GM23338 (cell line): ENCODE measurements around the gene LINGO4. TPM values are rescaled to one million over a fixed set of nuclear protein-coding genes. Genes with fewer than 3 reads are reported as not detected.

Experiments
- ATAC-seq: fragments of 200-7000 bp; cut with Tn5 transposase; 3 replicates; pipeline ENCODE4 v1.9.1; 2020
- DNase-seq: peaks from one replicate; pipeline ENCODE4 v3.0.0-alpha.2; 2015; ENCODE audit warnings: low spot score
- H2AFZ ChIP-seq: fragments of 200-600 bp; sonication (generic); 2 replicates; pipeline ENCODE4 v1.8.0; 2016; ENCODE audit warnings: antibody characterized with exemption, mild to moderate bottlenecking, moderate library complexity
- H3F3A ChIP-seq: fragments of 200-600 bp; sonication (generic); replicated peaks from 2 replicates; pipeline ENCODE4 v1.8.0; 2017; ENCODE audit warnings: antibody characterized with exemption, mixed run types, low read depth
- H3K27ac ChIP-seq: fragments of 200-600 bp; sonication (generic); 2 replicates; pipeline ENCODE4 v1.6.1; 2016; ENCODE audit warnings: low read depth
- H3K27me3 ChIP-seq: fragments of 200-600 bp; sonication (generic); 2 replicates; pipeline ENCODE4 v1.8.0; 2016; ENCODE audit warnings: mild to moderate bottlenecking, mixed run types, moderate library complexity; ENCODE audit not compliant: insufficient read depth
- H3K36me3 ChIP-seq: fragments of 200-600 bp; sonication (generic); 2 replicates; pipeline ENCODE4 v1.8.0; 2016; ENCODE audit warnings: mild to moderate bottlenecking; ENCODE audit not compliant: insufficient read depth
- H3K4me1 ChIP-seq: fragments of 200-600 bp; sonication (generic); 2 replicates; pipeline ENCODE4 v1.8.0; 2016; ENCODE audit warnings: mild to moderate bottlenecking, moderate library complexity; ENCODE audit not compliant: insufficient read depth
- H3K4me2 ChIP-seq: fragments of 200-600 bp; sonication (generic); 2 replicates; pipeline ENCODE4 v1.7.1; 2017; ENCODE audit warnings: mixed run types
- H3K4me3 ChIP-seq: fragments of 200-600 bp; sonication (generic); 2 replicates; pipeline ENCODE4 v1.6.1; 2016; ENCODE audit warnings: mixed run types
- H3K79me2 ChIP-seq: fragments of 200-600 bp; sonication (generic); replicated peaks from 2 replicates; pipeline ENCODE4 v1.8.0; 2017; ENCODE audit warnings: mild to moderate bottlenecking; ENCODE audit not compliant: insufficient read depth
- H3K9me2 ChIP-seq: fragments of 200-600 bp; sonication (generic); 2 replicates; pipeline ENCODE4 v1.8.0; 2017; ENCODE audit not compliant: insufficient read depth
- H4K20me1 ChIP-seq: fragments of 200-600 bp; sonication (generic); replicated peaks from 2 replicates; pipeline ENCODE4 v1.8.0; 2017; ENCODE audit warnings: mild to moderate bottlenecking; ENCODE audit not compliant: insufficient read depth
- H3K27ac Mint-ChIP-seq: 2 replicates; pipeline ENCODE4 v1.8.0; 2020; ENCODE audit warnings: inconsistent platforms, mild to moderate bottlenecking, moderate library complexity, mixed read lengths
- H3K27me3 Mint-ChIP-seq: 3 replicates; pipeline ENCODE4 v1.8.0; 2022; ENCODE audit warnings: low read depth, mild to moderate bottlenecking, moderate library complexity, mixed read lengths, inconsistent platforms; ENCODE audit not compliant: insufficient read depth, poor library complexity
- H3K36me3 Mint-ChIP-seq: 3 replicates; pipeline ENCODE4 v1.8.0; 2021; ENCODE audit warnings: low read depth, mild to moderate bottlenecking, inconsistent platforms, moderate library complexity, mixed read lengths
- H3K4me1 Mint-ChIP-seq: 3 replicates; pipeline ENCODE4 v1.8.0; 2020; ENCODE audit warnings: mild to moderate bottlenecking, inconsistent platforms, mixed read lengths
- H3K4me3 Mint-ChIP-seq: 3 replicates; pipeline ENCODE4 v1.8.0; 2021; ENCODE audit warnings: moderate library complexity, mild to moderate bottlenecking, inconsistent platforms, mixed read lengths
- H3K9me3 Mint-ChIP-seq: 3 replicates; pipeline ENCODE4 v1.8.0; 2020; ENCODE audit warnings: moderate library complexity, mild to moderate bottlenecking, inconsistent platforms, mixed read lengths
- CREB1 ChIP-seq: fragments of 250-450 bp; sonication (Bioruptor Pico); IDR thresholded peaks from 2 replicates; pipeline ENCODE4 v1.5.0; 2020; ENCODE audit warnings: low read depth, mild to moderate bottlenecking, moderate library complexity
- CTCF ChIP-seq, 2 experiments: fragments of 200-600 bp in 1 of 2; sonication (generic) in 1 of 2; conservative IDR thresholded peaks; 2 replicates each; pipeline versions ENCODE4 v1.5.1 to v1.6.1; 2016 to 2017; ENCODE audit warnings: antibody characterized with exemption in 2 of 2, low read depth in 2 of 2, mild to moderate bottlenecking in 2 of 2, moderate library complexity in 1 of 2
- ETS1 ChIP-seq: IDR thresholded peaks from 2 replicates; pipeline ENCODE4 v1.6.1; 2016; ENCODE audit warnings: antibody characterized with exemption
- EZH2 ChIP-seq: fragments of 200-600 bp; sonication (generic); IDR thresholded peaks from one replicate; pipeline ENCODE4 v1.8.0; 2017; ENCODE audit warnings: antibody characterized with exemption, mild to moderate bottlenecking, low read depth; ENCODE audit not compliant: unreplicated experiment
- EZH2phosphoT487 ChIP-seq: fragments of 200-600 bp; sonication (generic); IDR thresholded peaks from one replicate; pipeline ENCODE4 v1.8.1; 2018; ENCODE audit warnings: antibody characterized with exemption; ENCODE audit not compliant: unreplicated experiment
- JUNB ChIP-seq: IDR thresholded peaks from one replicate; pipeline ENCODE4 v1.6.1; 2016; ENCODE audit warnings: antibody characterized with exemption; ENCODE audit not compliant: unreplicated experiment
- NANOG ChIP-seq: IDR thresholded peaks from 2 replicates; pipeline ENCODE4 v1.6.1; 2016; ENCODE audit warnings: antibody characterized with exemption, borderline replicate concordance
- POLR2AphosphoS5 ChIP-seq: IDR thresholded peaks from 2 replicates; pipeline ENCODE4 v1.6.1; 2016; ENCODE audit warnings: antibody characterized with exemption, low read depth
- REST ChIP-seq: IDR thresholded peaks from one replicate; pipeline ENCODE4 v1.6.1; 2018; ENCODE audit warnings: antibody characterized with exemption; ENCODE audit not compliant: unreplicated experiment
- ZNF331 ChIP-seq: fragments of 250-450 bp; sonication (Bioruptor Pico); IDR thresholded peaks from 2 replicates; pipeline ENCODE4 v1.5.0; 2020; ENCODE audit warnings: low read depth, mild to moderate bottlenecking, moderate library complexity
- polyA plus RNA-seq: library from polyadenylated mRNA; unstranded; fragments of >200 nt; fragmentation: Nextera tagmentation; extraction: Ambion mirVana; gene quantifications from 2 replicates; pipeline ENCODE4 v1.2.1, GENCODE V29; 2016
- total RNA-seq: library from RNA; depleted of rRNA; stranded (reverse); fragments of >200 nt; shearing (Covaris generic); gene quantifications from 2 replicates; pipeline ENCODE4 v1.2.3, GENCODE V29; 2014

LINGO4 gene
- total and polyA plus RNA-seq, 2 experiments from 2014 or later: not detected

- Mint-ChIP-seq H3K4me3 (no peak overlapping the region), H3K36me3 (no peaks in the 10 kb centered on the region; the same call in 2 of the 3 replicates), H3K9me3 (no peaks in the 10 kb centered on the region; the same call in 2 of the 3 replicates), H3K4me1 (peaks cover 50% of the 10 kb centered on the region), H3K27me3 (peaks cover 15% of the 10 kb centered on the region), H3K27ac (no peak overlapping the region)
- H3K27me3 ChIP-seq: no peaks in the 10 kb centered on the region
- peak overlapping the region; percentile 93 for H2AFZ ChIP-seq
- H3K36me3 ChIP-seq: no peaks in the 10 kb centered on the region
- no peaks in the 10 kb centered on the region for H3K9me2 ChIP-seq
- peaks cover 44% of the 10 kb centered on the region for H3K4me1 ChIP-seq
- H3F3A ChIP-seq: no peaks in the 10 kb centered on the region; the same call in 1 of the 2 replicates
- no peak overlapping the region for H3K27ac ChIP-seq
- DNase-seq: no peak
- no peak for ATAC-seq
- H3K4me2 ChIP-seq: peak overlapping the region; percentile 83; the same call in 1 of the 2 replicates
- H3K4me3 ChIP-seq: 0 out of 2 replicates have a peak overlapping the region, but pooled peaks have one; percentile 20
- H3K79me2 ChIP-seq: no peaks in the 10 kb centered on the region
- TF ChIP-seq CTCF (conservative IDR thresholded peaks at IDR 0.05; ENCODE audit: low read depth in 2 of 2): no peak
- TF ChIP-seq POLR2AphosphoS5: no peak
- TF ChIP-seq ZNF331 (CRISPR knock-in tag): no peak
- no peak for TF ChIP-seq CREB1 (CRISPR knock-in tag)
- TF ChIP-seq NANOG: no peak
- TF ChIP-seq ETS1: no peak
- TF ChIP-seq JUNB: no peak
- no peak for TF ChIP-seq EZH2phosphoT487
- no peak for TF ChIP-seq EZH2
- H4K20me1 ChIP-seq: no peaks in the 10 kb centered on the region
Measured at GRCh38 chr1:151830055-151830454, 24.8 kb upstream of the LINGO4 start.

- H3K4me1 Mint-ChIP-seq: peaks cover 50% of the 10 kb centered on the region
- no peak for TF ChIP-seq EZH2
- TF ChIP-seq REST: no peak
- H3K79me2 ChIP-seq: no peaks in the 10 kb centered on the region
- ATAC-seq: peak; percentile 29
- peak overlapping the region; percentile 83 for H3K4me2 ChIP-seq
- no peaks in the 10 kb centered on the region; the same call in 2 of the 3 replicates for H3K9me3 Mint-ChIP-seq
- H3K4me3 Mint-ChIP-seq: peak overlapping the region; percentile 36
- H4K20me1 ChIP-seq: no peaks in the 10 kb centered on the region
- no peak for DNase-seq
- peak overlapping the region; percentile 45 for H3K4me3 ChIP-seq
- H3F3A ChIP-seq: no peaks in the 10 kb centered on the region; the same call in 1 of the 2 replicates
- H2AFZ ChIP-seq: peak overlapping the region; percentile 93
- H3K27me3 ChIP-seq: no peaks in the 10 kb centered on the region
- no peak overlapping the region for H3K27ac ChIP-seq
- no peaks in the 10 kb centered on the region for H3K36me3 ChIP-seq
- no peaks in the 10 kb centered on the region; the same call in 2 of the 3 replicates for H3K36me3 Mint-ChIP-seq
- H3K27me3 Mint-ChIP-seq: peaks cover 15% of the 10 kb centered on the region
- no peak overlapping the region; the same call in 1 of the 2 replicates for H3K27ac Mint-ChIP-seq
- peaks cover 44% of the 10 kb centered on the region for H3K4me1 ChIP-seq
- no peaks in the 10 kb centered on the region for H3K9me2 ChIP-seq
Measured at GRCh38 chr1:151829352-151830046, 24.3 kb upstream of the LINGO4 start.
